ENCODE data around the gene MUC13.

MUC13 gene

GRCh38 chr3:124881976-124882697 lies 52.4 kb downstream of the MUC13 start:
- H3K27me3 ChIP-seq (ENCODE audit: insufficient read depth, low read depth, severe bottlenecking) = no peaks in the 10 kb centered on the region
- no peak for TF ChIP-seq CTCF (IDR thresholded peaks at IDR 0.05; ENCODE audit: low read depth, low read length)
- H3K27ac ChIP-seq = no peak overlapping the region
- DNase-seq = no peak
- H3K9me3 ChIP-seq (ENCODE audit: severe bottlenecking) = no peaks in the 10 kb centered on the region
- H3K36me3 ChIP-seq = no peaks in the 10 kb centered on the region
- H3K4me3 ChIP-seq (ENCODE audit: low read depth, low read length) = no peak overlapping the region

- no peak for DNase-seq
- TF ChIP-seq CTCF (IDR thresholded peaks at IDR 0.05; ENCODE audit: low read depth, low read length) = no peak
- Histone ChIP-seq H3K4me3 (ENCODE audit: low read depth, low read length) (no peak overlapping the region), H3K9me3 (ENCODE audit: severe bottlenecking) (no peaks in the 10 kb centered on the region), H3K36me3 (no peaks in the 10 kb centered on the region), H3K27me3 (ENCODE audit: insufficient read depth, low read depth, severe bottlenecking) (no peaks in the 10 kb centered on the region), H3K27ac (no peak overlapping the region)
These were observed 55.2 kb downstream of the MUC13 start for GRCh38 chr3:124879337-124879680.

- no peak overlapping the region for H3K4me3 ChIP-seq (ENCODE audit: low read depth, low read length)
- H3K27ac ChIP-seq = no peak overlapping the region
- no peak for DNase-seq
- no peaks in the 10 kb centered on the region for H3K9me3 ChIP-seq (ENCODE audit: severe bottlenecking)
- H3K36me3 ChIP-seq = no peaks in the 10 kb centered on the region
- no peak for TF ChIP-seq CTCF (IDR thresholded peaks at IDR 0.05; ENCODE audit: low read depth, low read length)
- H3K27me3 ChIP-seq (ENCODE audit: insufficient read depth, low read depth, severe bottlenecking) = no peaks in the 10 kb centered on the region
These were observed 55.8 kb downstream of the MUC13 start for GRCh38 chr3:124878561-124879336.

GRCh38 chr3:124877674-124878073 lies 56.9 kb downstream of the MUC13 start:
- no peaks in the 10 kb centered on the region for H3K27me3 ChIP-seq (ENCODE audit: insufficient read depth, low read depth, severe bottlenecking)
- no peak for TF ChIP-seq CTCF (IDR thresholded peaks at IDR 0.05; ENCODE audit: low read depth, low read length)
- no peaks in the 10 kb centered on the region for H3K36me3 ChIP-seq
- no peak for DNase-seq
- no peak overlapping the region for H3K4me3 ChIP-seq (ENCODE audit: low read depth, low read length)
- H3K27ac ChIP-seq = no peak overlapping the region
- H3K9me3 ChIP-seq (ENCODE audit: severe bottlenecking) = no peaks in the 10 kb centered on the region

- no peaks in the 10 kb centered on the region for H3K27me3 ChIP-seq (ENCODE audit: insufficient read depth, low read depth, severe bottlenecking)
- no peak overlapping the region for H3K27ac ChIP-seq
- H3K36me3 ChIP-seq = no peaks in the 10 kb centered on the region
- no peak for DNase-seq
- no peaks in the 10 kb centered on the region for H3K9me3 ChIP-seq (ENCODE audit: severe bottlenecking)
- no peak for TF ChIP-seq CTCF (IDR thresholded peaks at IDR 0.05; ENCODE audit: low read depth, low read length)
- H3K4me3 ChIP-seq (ENCODE audit: low read depth, low read length) = no peak overlapping the region
These were observed 58.1 kb downstream of the MUC13 start for GRCh38 chr3:124876401-124876878.

All from WERI-Rb-1 (cell line).